Epithelial cell of esophagus (primary cell): ENCODE results near the gene ASTN2.
A peak's percentile ranks its signal among the peaks of the same experiment; 100 is the strongest.
"Not testable (repeated sequence)": the region's sequence is repeated elsewhere in the genome, so short reads cannot be mapped to it uniquely, and the experiment has no call there.

Source experiments
- DNase-seq: peaks from one replicate; pipeline ENCODE4 v3.0.0; 2010; ENCODE audit warnings: low read depth
- H3K4me3 ChIP-seq: 2 replicates; pipeline ENCODE4 v1.5.1; 2011; ENCODE audit warnings: mild to moderate bottlenecking, low read length, control low read depth
- TF ChIP-seq, protein P1 (sequence below): IDR thresholded peaks from 2 replicates; pipeline ENCODE4 v1.5.1; 2011; ENCODE audit warnings: low read depth, mild to moderate bottlenecking, low read length, control low read depth, inconsistent platforms; ENCODE audit not compliant: insufficient read depth; ENCODE audit errors: missing control alignments

The ASTN2 gene

GRCh38 chr9:116837018-116837989 lies 577.6 kb downstream of the ASTN2 start:
- no peak overlapping the region for H3K4me3 ChIP-seq
- DNase-seq = peak; percentile 94
- TF ChIP-seq, protein P1, sequence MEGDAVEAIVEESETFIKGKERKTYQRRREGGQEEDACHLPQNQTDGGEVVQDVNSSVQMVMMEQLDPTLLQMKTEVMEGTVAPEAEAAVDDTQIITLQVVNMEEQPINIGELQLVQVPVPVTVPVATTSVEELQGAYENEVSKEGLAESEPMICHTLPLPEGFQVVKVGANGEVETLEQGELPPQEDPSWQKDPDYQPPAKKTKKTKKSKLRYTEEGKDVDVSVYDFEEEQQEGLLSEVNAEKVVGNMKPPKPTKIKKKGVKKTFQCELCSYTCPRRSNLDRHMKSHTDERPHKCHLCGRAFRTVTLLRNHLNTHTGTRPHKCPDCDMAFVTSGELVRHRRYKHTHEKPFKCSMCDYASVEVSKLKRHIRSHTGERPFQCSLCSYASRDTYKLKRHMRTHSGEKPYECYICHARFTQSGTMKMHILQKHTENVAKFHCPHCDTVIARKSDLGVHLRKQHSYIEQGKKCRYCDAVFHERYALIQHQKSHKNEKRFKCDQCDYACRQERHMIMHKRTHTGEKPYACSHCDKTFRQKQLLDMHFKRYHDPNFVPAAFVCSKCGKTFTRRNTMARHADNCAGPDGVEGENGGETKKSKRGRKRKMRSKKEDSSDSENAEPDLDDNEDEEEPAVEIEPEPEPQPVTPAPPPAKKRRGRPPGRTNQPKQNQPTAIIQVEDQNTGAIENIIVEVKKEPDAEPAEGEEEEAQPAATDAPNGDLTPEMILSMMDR = no peak

- not testable (repeated sequence) for H3K4me3 ChIP-seq, DNase-seq
These were observed 584.5 kb downstream of the ASTN2 start for GRCh38 chr9:116830321-116830720.

GRCh38 chr9:116821633-116822229 lies 593.1 kb downstream of the ASTN2 start:
- TF ChIP-seq, protein P1 = no peak
- no peak overlapping the region for H3K4me3 ChIP-seq
- no peak for DNase-seq

- no peak for DNase-seq
- TF ChIP-seq, protein P1 = no peak
- no peak overlapping the region for H3K4me3 ChIP-seq
These were observed 595.7 kb downstream of the ASTN2 start for GRCh38 chr9:116819116-116819515.

- no peak overlapping the region for H3K4me3 ChIP-seq
- TF ChIP-seq, protein P1 = no peak
- no peak for DNase-seq
These were observed 597.1 kb downstream of the ASTN2 start for GRCh38 chr9:116817762-116818161.

DNA sequence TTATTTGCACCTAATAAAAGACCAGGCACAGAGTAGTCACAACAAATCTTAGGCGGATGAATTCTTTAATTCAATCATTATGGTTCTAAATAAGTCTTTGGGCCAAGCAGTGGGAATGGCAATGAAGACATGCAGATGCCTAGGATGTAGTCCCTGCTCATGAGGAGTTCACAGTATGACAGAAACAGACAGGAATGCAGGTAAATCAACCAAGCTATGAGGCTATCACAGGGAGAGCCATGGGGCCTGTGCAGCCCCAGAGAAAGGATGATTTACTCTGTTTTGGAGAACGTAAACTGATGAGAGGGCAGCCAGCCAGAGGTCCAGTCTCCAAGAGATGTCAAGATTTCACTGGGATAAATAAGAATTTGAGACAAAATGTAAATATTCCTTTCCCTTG lies 598.4 kb downstream of the ASTN2 start:
- TF ChIP-seq, protein P1 = no peak
- no peak overlapping the region for H3K4me3 ChIP-seq
- DNase-seq = peak; percentile 19

- no peak overlapping the region for H3K4me3 ChIP-seq
- DNase-seq = no peak
- TF ChIP-seq, protein P1 = no peak
These were observed 599.0 kb downstream of the ASTN2 start for GRCh38 chr9:116815835-116816234.
